HG02981 (cell line): ENCODE data around the gene ABHD18.
"Not testable (repeated sequence)": the region's sequence is repeated elsewhere in the genome, so short reads cannot be mapped to it uniquely, and the experiment has no call there.

Source experiments
- ATAC-seq: cut with Tn5 transposase; IDR thresholded peaks from one replicate; pipeline ENCODE4 v1.9.1; 2021; ENCODE audit warnings: mild to moderate bottlenecking, moderate library complexity; ENCODE audit not compliant: unreplicated experiment

Gene ABHD18

GRCh38 chr4:127965062-127965802 is at the start of gene ABHD18, which contains the start of gene MFSD8:
ABHD18 (plus strand) TSS chr4:127965406; CDS start chr4:127982956, 17,550 bp downstream.
MFSD8 (minus strand) TSS chr4:127965173; CDS start chr4:127965133, 40 bp downstream.
- ATAC-seq, result peak; percentile 94

GRCh38 chr4:127916512-127916911 is 48.7 kb upstream of the ABHD18 start:
- no peak for ATAC-seq

GRCh38 chr4:127917151-127917550 is 48.1 kb upstream of the ABHD18 start:
- ATAC-seq, result no peak

- no peak for ATAC-seq
These were observed 44.7 kb upstream of the ABHD18 start for GRCh38 chr4:127920521-127920920.

- no peak for ATAC-seq
These were observed 43.0 kb upstream of the ABHD18 start for GRCh38 chr4:127922226-127922625.

GRCh38 chr4:127925720-127926119 is 39.5 kb upstream of the ABHD18 start:
- ATAC-seq, result not testable (repeated sequence)

GRCh38 chr4:127930175-127930574 is 35.0 kb upstream of the ABHD18 start:
- ATAC-seq, result no peak

GRCh38 chr4:127931836-127932235 is 33.4 kb upstream of the ABHD18 start:
- ATAC-seq, result not testable (repeated sequence)

GRCh38 chr4:127936974-127937373 is 28.2 kb upstream of the ABHD18 start:
- no peak for ATAC-seq

GRCh38 chr4:127957105-127957504 is 8.1 kb upstream of the ABHD18 start:
- no peak for ATAC-seq

GRCh38 chr4:127959794-127960193 is 5.4 kb upstream of the ABHD18 start:
- ATAC-seq, result no peak

- not testable (repeated sequence) for ATAC-seq
These were observed 1.4 kb upstream of the ABHD18 start for GRCh38 chr4:127963633-127964398.

- ATAC-seq, result peak; percentile 13
These were observed 662 bp upstream of the ABHD18 start for GRCh38 chr4:127964426-127965061.

- ATAC-seq, result peak; percentile 28
These were observed 583 bp downstream of the ABHD18 start for GRCh38 chr4:127965803-127966175.

- no peak for ATAC-seq
These were observed 2.1 kb downstream of the ABHD18 start for GRCh38 chr4:127967141-127967775.

- no peak for ATAC-seq
These were observed 3.4 kb downstream of the ABHD18 start for GRCh38 chr4:127968586-127968985.

GRCh38 chr4:127970925-127971324 is 5.7 kb downstream of the ABHD18 start:
- not testable (repeated sequence) for ATAC-seq

GRCh38 chr4:127975121-127975770 is 10.0 kb downstream of the ABHD18 start:
- ATAC-seq, result no peak

GRCh38 chr4:127978930-127979329 is 13.7 kb downstream of the ABHD18 start:
- no peak for ATAC-seq

- no peak for ATAC-seq
These were observed 17.2 kb downstream of the ABHD18 start for GRCh38 chr4:127982445-127982844.

GRCh38 chr4:127985989-127986388 is 20.8 kb downstream of the ABHD18 start:
- no peak for ATAC-seq
